GM10248 (cell line): ENCODE results near the gene STK24.

Experiments
- CTCF ChIA-PET: fragments of 300-600 bp; sonication (Branson Sonifier 250); formaldehyde crosslinking; extraction: SDS; loops from one replicate; lab custom pipeline; 2021; ENCODE audit warnings: antibody characterized with exemption; lab: Yijun Ruan, JAX
- POLR2A ChIA-PET: fragments of 350-650 bp; sonication (Branson Sonifier 250); formaldehyde crosslinking; extraction: SDS; loops from one replicate; lab custom pipeline; 2020; ENCODE audit warnings: antibody characterized with exemption; lab: Yijun Ruan, JAX
- DNase-seq: peaks from one replicate; pipeline ENCODE4 v3.0.0; 2012; ENCODE audit errors: extremely low spot score
- CTCF ChIP-seq: IDR thresholded peaks from 2 replicates; pipeline ENCODE4 v1.5.1; 2012; ENCODE audit warnings: mild to moderate bottlenecking, low read depth; ENCODE audit errors: extremely low read depth, missing control alignments, control extremely low read depth

STK24 gene

GRCh38 chr13:98609756-98610155 is 32.8 kb upstream of the STK24 start:
- TF ChIP-seq CTCF = no peak
- DNase-seq = no peak
- POLR2A ChIA-PET = no interaction called here
- CTCF ChIA-PET = no interaction called here

GRCh38 chr13:98606296-98606695 is 29.4 kb upstream of the STK24 start:
- ChIA-PET CTCF (interaction anchor here (0.9 to 1.1 kb wide), 2 partner anchors 11 to 30 kb away, joined by 4 to 5 read pairs; no protein-coding TSS in a partner anchor), POLR2A (no interaction called here)
- no peak for DNase-seq
- TF ChIP-seq CTCF = no peak

GRCh38 chr13:98599502-98600328 is 22.8 kb upstream of the STK24 start:
- ChIA-PET CTCF (interaction anchor here (0.8 to 0.9 kb wide), 2 partner anchors 54 to 132 kb away, joined by 3 read pairs; no protein-coding TSS in a partner anchor), POLR2A (no interaction called here)
- no peak for TF ChIP-seq CTCF
- DNase-seq = no peak

- POLR2A ChIA-PET = no interaction called here
- CTCF ChIA-PET = interaction anchor here (0.8 to 1.5 kb wide), 5 partner anchors 16 to 89 kb away, joined by 3 read pairs; no protein-coding TSS in a partner anchor
- DNase-seq = no peak
Observed at GRCh38 chr13:98598043-98598442, 21.1 kb upstream of the STK24 start.

GRCh38 chr13:98595134-98595533 is 18.2 kb upstream of the STK24 start:
- DNase-seq = no peak
- no peak for TF ChIP-seq CTCF
- ChIA-PET CTCF (interaction anchor here (1.2 to 1.9 kb wide), 4 partner anchors 9 to 150 kb away, joined by 4 to 9 read pairs (median 6); no protein-coding TSS in a partner anchor), POLR2A (no interaction called here)

More at GRCh38 chr13:98598043-98598442, 21.1 kb upstream of the STK24 start:
- no peak for TF ChIP-seq CTCF

GRCh38 chr13:98592362-98592732 is 15.4 kb upstream of the STK24 start:
- CTCF ChIA-PET = no interaction called here
- POLR2A ChIA-PET = no interaction called here
- no peak for TF ChIP-seq CTCF
- DNase-seq = no peak
